SK-N-SH (cell line): ENCODE measurements around the gene PPM1N. TPM values are rescaled to one million over a fixed set of nuclear protein-coding genes. Genes with fewer than 3 reads are reported as not detected.

Experiments used
- CTCF ChIA-PET: fragments of 300-600, 350-600 bp; formaldehyde crosslinking; extraction: SDS; loops from one replicate; lab custom pipeline; 2021; lab: Yijun Ruan, JAX
- POLR2A ChIA-PET: fragments of 350-600 bp; sonication (Branson Sonifier 250); formaldehyde crosslinking; extraction: SDS; loops from one replicate; lab custom pipeline; 2020; ENCODE audit warnings: antibody characterized with exemption, inconsistent platforms; lab: Yijun Ruan, JAX
- DNase-seq: peaks from one replicate; pipeline ENCODE4 v3.0.0; 2012
- H2AFZ ChIP-seq: fragments of 200-600 bp; sonication (generic); 2 replicates; pipeline ENCODE4 v1.8.1; 2016; ENCODE audit warnings: antibody characterized with exemption, mild to moderate bottlenecking, low read depth
- H3F3A ChIP-seq: fragments of 200-600 bp; sonication (generic); replicated peaks from 2 replicates; pipeline ENCODE3; 2016; ENCODE audit warnings: antibody characterized with exemption, mild to moderate bottlenecking; ENCODE audit not compliant: insufficient read depth
- H3K27ac ChIP-seq, 2 experiments: fragments of 200-500 bp in 1 of 2; fragments of 200-600 bp in 1 of 2; sonication (Bioruptor generic) in 1 of 2; sonication (generic), shearing (Covaris generic) in 1 of 2; 2 replicates each; pipeline versions ENCODE4 v1.5.1 to v1.6.1; 2014 to 2016; ENCODE audit warnings: low read depth in 2 of 2, inconsistent platforms in 1 of 2, low read length in 1 of 2, mild to moderate bottlenecking in 1 of 2, mixed read lengths in 1 of 2
- H3K27me3 ChIP-seq: fragments of 200-600 bp; sonication (generic), shearing (Covaris generic); 2 replicates; pipeline ENCODE4 v1.6.1; 2016; ENCODE audit warnings: mixed run types; ENCODE audit not compliant: insufficient read depth
- H3K36me3 ChIP-seq, 2 experiments: fragments of 200-500 bp in 1 of 2; fragments of 200-600 bp in 1 of 2; sonication (Bioruptor generic) in 1 of 2; sonication (generic) in 1 of 2; replicated peaks in 1 of 2; 2 replicates each; pipeline versions ENCODE3 to v1.5.1; 2014 to 2016; ENCODE audit warnings: low read length in 1 of 2, mild to moderate bottlenecking in 1 of 2; ENCODE audit not compliant: insufficient read depth in 2 of 2, control insufficient read depth in 1 of 2
- H3K4me1 ChIP-seq, 2 experiments: fragments of 200-500 bp in 1 of 2; fragments of 200-600 bp in 1 of 2; sonication (Bioruptor generic) in 1 of 2; sonication (generic), shearing (Covaris generic) in 1 of 2; 2 replicates each; pipeline versions ENCODE4 v1.5.1 to v1.6.1; 2014 to 2016; ENCODE audit warnings: low read depth in 1 of 2, low read length in 1 of 2, mixed run types in 1 of 2; ENCODE audit not compliant: insufficient read depth in 2 of 2, control insufficient read depth in 1 of 2
- H3K4me2 ChIP-seq: fragments of 200-600 bp; sonication (generic), shearing (Covaris generic); 2 replicates; pipeline ENCODE4 v1.6.1; 2017; ENCODE audit warnings: mixed run types
- H3K4me3 ChIP-seq, 2 experiments: fragments of 200-500 bp in 1 of 2; fragments of 200-600 bp in 1 of 2; sonication (Bioruptor generic) in 1 of 2; sonication (generic), shearing (Covaris generic) in 1 of 2; 2 replicates each; pipeline versions ENCODE4 v1.5.1 to v1.8.1; 2014 to 2016; ENCODE audit warnings: low read depth in 2 of 2, inconsistent platforms in 1 of 2, low read length in 1 of 2, mild to moderate bottlenecking in 1 of 2, mixed read lengths in 1 of 2, moderate library complexity in 1 of 2
- H3K79me2 ChIP-seq: fragments of 200-600 bp; sonication (generic); 2 replicates; pipeline ENCODE4 v1.8.1; 2017; ENCODE audit warnings: mild to moderate bottlenecking; ENCODE audit not compliant: insufficient read depth
- H3K9ac ChIP-seq: fragments of 200-600 bp; sonication (generic); 2 replicates; pipeline ENCODE4 v1.6.1; 2017; ENCODE audit warnings: mixed run types
- H3K9me2 ChIP-seq: fragments of 200-600 bp; sonication (generic); 2 replicates; pipeline ENCODE4 v1.6.1; 2017; ENCODE audit warnings: mixed run types
- H3K9me3 ChIP-seq: fragments of 200-600 bp; sonication (generic); 2 replicates; pipeline ENCODE4 v1.6.1; 2017; ENCODE audit warnings: mixed run types, mild to moderate bottlenecking, moderate library complexity
- H4K20me1 ChIP-seq: fragments of 200-600 bp; sonication (generic); 2 replicates; pipeline ENCODE4 v1.6.1; 2017; ENCODE audit warnings: mild to moderate bottlenecking, mixed run types; ENCODE audit not compliant: insufficient read depth
- CHD2 ChIP-seq: fragments of 150-350 bp; IDR thresholded peaks from 2 replicates; pipeline ENCODE4 v1.6.1; 2018; ENCODE audit warnings: low read length; ENCODE audit not compliant: partially characterized antibody
- CTCF ChIP-seq: fragments of 200-600 bp; sonication (generic); IDR thresholded peaks from 2 replicates; pipeline ENCODE4 v1.6.1; 2017; ENCODE audit warnings: antibody characterized with exemption, mild to moderate bottlenecking, moderate library complexity
- EP300 ChIP-seq, 2 experiments: IDR thresholded peaks; 2 replicates each; pipeline versions ENCODE4 v1.4.0 to v1.6.1; 2012; ENCODE audit warnings: borderline replicate concordance in 1 of 2, low read depth in 1 of 2, low read length in 1 of 2
- EZH2phosphoT487 ChIP-seq: fragments of 200-600 bp; sonication (generic); IDR thresholded peaks from 2 replicates; pipeline ENCODE4 v1.6.1; 2017; ENCODE audit warnings: low read depth, mixed run types, mild to moderate bottlenecking, antibody characterized with exemption, moderate library complexity, borderline replicate concordance
- GABPA ChIP-seq: IDR thresholded peaks from 2 replicates; pipeline ENCODE4 v1.4.0; 2012; ENCODE audit warnings: low read depth, mild to moderate bottlenecking
- GATA2 ChIP-seq: sonication (generic); formaldehyde crosslinking; IDR thresholded peaks from 2 replicates; pipeline ENCODE4 v1.5.0; 2020; ENCODE audit warnings: mild to moderate bottlenecking, missing genetic modification reagents
- JUND ChIP-seq: IDR thresholded peaks from 2 replicates; pipeline ENCODE4 v1.4.0; 2012
- MAX ChIP-seq: IDR thresholded peaks from 2 replicates; pipeline ENCODE4 v1.4.0; 2012; ENCODE audit warnings: low read depth
- MEF2A ChIP-seq: IDR thresholded peaks from 2 replicates; pipeline ENCODE4 v1.4.0; 2012; ENCODE audit warnings: low read depth, borderline replicate concordance
- MXI1 ChIP-seq: IDR thresholded peaks from 2 replicates; pipeline ENCODE4 v1.6.1; 2012; ENCODE audit warnings: mild to moderate bottlenecking, low read depth, low read length, improper control_type of control experiment
- NRF1 ChIP-seq: IDR thresholded peaks from 2 replicates; pipeline ENCODE4 v1.6.1; 2012; ENCODE audit warnings: low read depth, mild to moderate bottlenecking, low read length
- POLR2AphosphoS5 ChIP-seq: IDR thresholded peaks from 2 replicates; pipeline ENCODE4 v1.6.1; 2012; ENCODE audit warnings: low read depth, low read length
- RFX5 ChIP-seq: IDR thresholded peaks from 2 replicates; pipeline ENCODE4 v1.6.1; 2012; ENCODE audit warnings: mild to moderate bottlenecking, improper control_type of control experiment, low read length
- RXRA ChIP-seq: IDR thresholded peaks from 2 replicates; pipeline ENCODE4 v1.4.0; 2012; ENCODE audit warnings: low read depth, mild to moderate bottlenecking, borderline replicate concordance
- TAF1 ChIP-seq: IDR thresholded peaks from 2 replicates; pipeline ENCODE4 v1.6.1; 2012; ENCODE audit warnings: low read depth, mild to moderate bottlenecking, low read length, moderate library complexity, borderline replicate concordance
- TEAD4 ChIP-seq: IDR thresholded peaks from 2 replicates; pipeline ENCODE4 v1.4.0; 2012; ENCODE audit warnings: mild to moderate bottlenecking, borderline replicate concordance; ENCODE audit not compliant: insufficient read depth
- YY1 ChIP-seq: IDR thresholded peaks from 2 replicates; pipeline ENCODE4 v1.4.0; 2012; ENCODE audit warnings: low read depth, mild to moderate bottlenecking
- ZBTB33 ChIP-seq: IDR thresholded peaks from 2 replicates; pipeline ENCODE4 v1.4.0; 2012; ENCODE audit warnings: low read depth, borderline replicate concordance
- WGBS: methylation state at CpG from one replicate; pipeline ENCODE4 v1.1.6; 2017; ENCODE audit warnings: low lambda C conversion rate; 5-methylcytosine and 5-hydroxymethylcytosine counted together
- polyA plus RNA-seq, 3 experiments: library from polyadenylated mRNA; depleted of rRNA; stranded (reverse); fragments of >200 nt; gene quantifications; 2 replicates each; pipeline ENCODE4 v1.2.3, GENCODE V29; 2012
- TF ChIP-seq, protein P1 (sequence below): IDR thresholded peaks from 2 replicates; pipeline ENCODE4 v1.6.1; 2012; ENCODE audit warnings: mild to moderate bottlenecking, low read depth, low read length, moderate library complexity

PPM1N gene
- polyA plus RNA-seq, 1 of the 3 experiments (the other 2 are of a cell fraction): 10.3 TPM

DNA sequence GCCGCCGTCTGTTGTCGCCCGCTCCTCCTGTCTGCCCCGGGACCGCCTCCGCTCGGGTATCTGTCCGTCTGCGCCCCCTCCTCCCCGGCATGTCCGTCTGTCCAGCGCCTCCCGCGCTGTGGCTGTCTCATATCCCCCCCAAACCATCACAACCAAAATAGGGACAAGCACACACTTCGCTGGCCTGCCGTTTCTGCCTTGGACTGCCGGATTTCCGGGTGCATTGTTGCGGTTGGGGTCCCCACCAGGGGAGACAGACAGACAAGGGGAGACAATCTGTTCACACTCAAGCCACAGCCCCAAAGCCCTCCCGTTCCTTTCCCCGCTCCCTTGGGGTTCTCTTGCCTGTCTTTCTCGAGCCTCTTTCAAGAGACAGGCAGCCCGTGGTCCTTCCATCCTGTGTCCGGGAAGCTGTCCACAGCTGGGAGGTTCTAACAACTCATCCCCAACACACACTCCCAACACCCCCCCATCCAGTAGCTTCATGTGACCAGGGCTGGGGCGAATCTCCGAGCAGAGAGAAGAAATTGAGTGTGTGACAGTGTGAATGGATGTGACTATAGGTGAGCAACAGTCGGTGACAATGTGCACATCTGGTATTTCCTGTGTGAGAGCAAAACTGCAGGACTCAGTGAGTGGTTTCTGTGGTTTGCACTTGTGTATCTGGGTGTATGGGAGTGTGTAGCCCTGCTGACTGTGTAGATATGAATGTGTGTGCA lies 47.0 kb upstream of the PPM1N start:
- Histone ChIP-seq H3K27me3 (no peaks in the 10 kb centered on the region), H3K4me3 (peak overlapping the region; percentile 55 to 64), H3F3A (peaks cover 14% of the 10 kb centered on the region), H3K36me3 (no peaks in the 10 kb centered on the region), H3K9me2 (no peaks in the 10 kb centered on the region), H4K20me1 (no peaks in the 10 kb centered on the region), H3K79me2 (no peaks in the 10 kb centered on the region)
- 0 out of 2 replicates have a peak, but pooled peaks have one; percentile 1 for TF ChIP-seq MXI1
- TF ChIP-seq MEF2A: no peak
- TF ChIP-seq, all 33 proteins: peak for 1
- ChIA-PET POLR2A (no interaction called here), CTCF (interaction anchor here (1.0 to 5.2 kb wide), 2 partner anchors 12 to 27 kb away, joined by 3 to 27 read pairs; no protein-coding TSS in a partner anchor)
- H2AFZ ChIP-seq: peak overlapping the region; percentile 57; the same call in 1 of the 2 replicates
- WGBS: 38% methylated on average over 11 of the region's 28 CpGs
- no peaks in the 10 kb centered on the region for H3K9me3 ChIP-seq
- H3K9ac ChIP-seq: peak overlapping the region; percentile 94
- H3K4me2 ChIP-seq: peak overlapping the region; percentile 83
- no peak for DNase-seq
- peak overlapping the region; percentile 4 to 82; a peak in 3 of 4 replicates for H3K27ac ChIP-seq
- peaks cover 10 to 19% of the 10 kb centered on the region in 2 experiments; a peak in 2 of 4 replicates for H3K4me1 ChIP-seq

GRCh38 chr19:45451850-45452387 lies 46.3 kb upstream of the PPM1N start:
- Histone ChIP-seq H2AFZ (no peak overlapping the region), H3K4me3 (no peak overlapping the region), H4K20me1 (no peaks in the 10 kb centered on the region), H3K27ac (peak overlapping the region in 1 of 2 experiments; percentile 82; a peak in 1 of 4 replicates), H3K27me3 (no peaks in the 10 kb centered on the region), H3K4me1 (peaks cover 12 to 20% of the 10 kb centered on the region in 2 experiments; a peak in 2 of 4 replicates), H3K9me3 (no peaks in the 10 kb centered on the region), H3F3A (peaks cover 20% of the 10 kb centered on the region), H3K9ac (no peak overlapping the region), H3K36me3 (no peaks in the 10 kb centered on the region), H3K79me2 (no peaks in the 10 kb centered on the region), H3K4me2 (no peak overlapping the region), H3K9me2 (no peaks in the 10 kb centered on the region)
- 76% methylated on average over 12 of the region's 12 CpGs for WGBS
- ChIA-PET POLR2A (no interaction called here), CTCF (interaction anchor here (1.0 to 5.2 kb wide), 4 partner anchors 12 to 27 kb away, joined by 3 to 27 read pairs (median 5); partner anchors contain the start of gene FOSB)
- no peak for DNase-seq
- TF ChIP-seq RFX5: no peak
- TF ChIP-seq MAX: no peak
- TF ChIP-seq JUND: no peak
- no peak for TF ChIP-seq CTCF
- TF ChIP-seq NRF1: no peak
- TF ChIP-seq CHD2: no peak
- TF ChIP-seq TEAD4: no peak
- no peak for TF ChIP-seq ZBTB33
- TF ChIP-seq RXRA: no peak
- TF ChIP-seq POLR2AphosphoS5: no peak
- no peak for TF ChIP-seq EZH2phosphoT487
- no peak for TF ChIP-seq YY1
- no peak for TF ChIP-seq TAF1
- TF ChIP-seq GABPA: no peak
- TF ChIP-seq, protein P1, sequence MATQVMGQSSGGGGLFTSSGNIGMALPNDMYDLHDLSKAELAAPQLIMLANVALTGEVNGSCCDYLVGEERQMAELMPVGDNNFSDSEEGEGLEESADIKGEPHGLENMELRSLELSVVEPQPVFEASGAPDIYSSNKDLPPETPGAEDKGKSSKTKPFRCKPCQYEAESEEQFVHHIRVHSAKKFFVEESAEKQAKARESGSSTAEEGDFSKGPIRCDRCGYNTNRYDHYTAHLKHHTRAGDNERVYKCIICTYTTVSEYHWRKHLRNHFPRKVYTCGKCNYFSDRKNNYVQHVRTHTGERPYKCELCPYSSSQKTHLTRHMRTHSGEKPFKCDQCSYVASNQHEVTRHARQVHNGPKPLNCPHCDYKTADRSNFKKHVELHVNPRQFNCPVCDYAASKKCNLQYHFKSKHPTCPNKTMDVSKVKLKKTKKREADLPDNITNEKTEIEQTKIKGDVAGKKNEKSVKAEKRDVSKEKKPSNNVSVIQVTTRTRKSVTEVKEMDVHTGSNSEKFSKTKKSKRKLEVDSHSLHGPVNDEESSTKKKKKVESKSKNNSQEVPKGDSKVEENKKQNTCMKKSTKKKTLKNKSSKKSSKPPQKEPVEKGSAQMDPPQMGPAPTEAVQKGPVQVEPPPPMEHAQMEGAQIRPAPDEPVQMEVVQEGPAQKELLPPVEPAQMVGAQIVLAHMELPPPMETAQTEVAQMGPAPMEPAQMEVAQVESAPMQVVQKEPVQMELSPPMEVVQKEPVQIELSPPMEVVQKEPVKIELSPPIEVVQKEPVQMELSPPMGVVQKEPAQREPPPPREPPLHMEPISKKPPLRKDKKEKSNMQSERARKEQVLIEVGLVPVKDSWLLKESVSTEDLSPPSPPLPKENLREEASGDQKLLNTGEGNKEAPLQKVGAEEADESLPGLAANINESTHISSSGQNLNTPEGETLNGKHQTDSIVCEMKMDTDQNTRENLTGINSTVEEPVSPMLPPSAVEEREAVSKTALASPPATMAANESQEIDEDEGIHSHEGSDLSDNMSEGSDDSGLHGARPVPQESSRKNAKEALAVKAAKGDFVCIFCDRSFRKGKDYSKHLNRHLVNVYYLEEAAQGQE: no peak
- TF ChIP-seq EP300 (IDR thresholded peaks at IDR 0.05; ENCODE audit: borderline replicate concordance in 1 of 2, low read depth in 1 of 2, low read length in 1 of 2): no peak
- TF ChIP-seq GATA2: no peak
